HepG2 (cell line): ENCODE results near the gene NOL4L. TPM values are rescaled to one million over a fixed set of nuclear protein-coding genes. Genes with fewer than 3 reads are reported as not detected.

ENCODE experiments used
- BCL6 ChIP-seq: IDR thresholded peaks from 2 replicates; pipeline ENCODE4 v1.6.1; 2016; ENCODE audit warnings: missing genetic modification reagents, missing compliant biosample characterization
- BRD4 ChIP-seq: sonication (generic); formaldehyde crosslinking; IDR thresholded peaks from 2 replicates; pipeline ENCODE4 v1.4.0; 2020; ENCODE audit warnings: missing genetic modification reagents
- HHEX ChIP-seq: IDR thresholded peaks from 2 replicates; pipeline ENCODE4 v1.6.1; 2016; ENCODE audit warnings: control low read depth
- ISL2 ChIP-seq: sonication (generic); formaldehyde crosslinking; IDR thresholded peaks from 2 replicates; pipeline ENCODE4 v1.5.0; 2020; ENCODE audit warnings: missing genetic modification reagents
- NKX3-1 ChIP-seq: sonication (generic); formaldehyde crosslinking; IDR thresholded peaks from 2 replicates; pipeline ENCODE4 v1.5.0; 2020; ENCODE audit warnings: missing genetic modification reagents
- PAF1 ChIP-seq: IDR thresholded peaks from 2 replicates; pipeline ENCODE4 v1.6.1; 2016; ENCODE audit warnings: missing genetic modification reagents, missing compliant biosample characterization
- POGZ ChIP-seq: sonication (generic); formaldehyde crosslinking; IDR thresholded peaks from 2 replicates; pipeline ENCODE4 v1.4.0; 2020; ENCODE audit warnings: mild to moderate bottlenecking, missing genetic modification reagents
- RBM39 ChIP-seq: fragments of 200-400 bp; formaldehyde crosslinking; IDR thresholded peaks from one replicate; pipeline ENCODE4 v1.6.1; 2018; ENCODE audit warnings: antibody characterized with exemption, mild to moderate bottlenecking, low read depth, low read length; ENCODE audit not compliant: poor library complexity, severe bottlenecking
- ZMAT3 ChIP-seq: sonication (generic); formaldehyde crosslinking; conservative IDR thresholded peaks from 2 replicates; pipeline ENCODE4 v1.7.0; 2021; ENCODE audit warnings: missing genetic modification reagents
- ZNF318 ChIP-seq: sonication (generic); formaldehyde crosslinking; IDR thresholded peaks from 2 replicates; pipeline ENCODE4 v1.4.0; 2020; ENCODE audit warnings: mild to moderate bottlenecking, missing genetic modification reagents
- ZNF766 ChIP-seq: sonication (generic); formaldehyde crosslinking; IDR thresholded peaks from 2 replicates; pipeline ENCODE4 v1.5.0; 2020; ENCODE audit warnings: missing genetic modification reagents, borderline replicate concordance
- polyA plus RNA-seq, 8 experiments: library from polyadenylated mRNA; depleted of rRNA in 3 of 8; stranded (reverse) in 7 of 8; unstranded in 1 of 8; fragments of >200 nt; fragmentation: Illumina TruSeq in 4 of 8; extraction: Trizol in 4 of 8; gene quantifications; 2 replicates each; pipeline versions ENCODE4 v1.2.1 to v1.2.3, GENCODE V29; 2011 to 2016; ENCODE audit warnings: low read depth in 4 of 8, missing spikeins in 1 of 8, mixed read lengths in 1 of 8; ENCODE audit not compliant: insufficient read depth in 1 of 8
- total RNA-seq, 5 experiments: library from RNA; depleted of rRNA; stranded (reverse); fragments of >200 nt; fragmentation: Illumina TruSeq; extraction: Trizol; gene quantifications; 2 replicates each; pipeline ENCODE4 v1.2.3, GENCODE V29; 2016; ENCODE audit warnings: low read depth in 1 of 5
- TF ChIP-seq, protein P1 (sequence below): sonication (generic); formaldehyde crosslinking; IDR thresholded peaks from 2 replicates; pipeline ENCODE4 v1.4.0; 2020; ENCODE audit warnings: missing genetic modification reagents, borderline replicate concordance
- TF ChIP-seq, protein P2 (sequence below): IDR thresholded peaks from 2 replicates; pipeline ENCODE4 v1.6.1; 2016
- TF ChIP-seq, protein P3 (sequence below): sonication (generic); formaldehyde crosslinking; IDR thresholded peaks from 2 replicates; pipeline ENCODE4 v1.5.1; 2020; ENCODE audit warnings: mild to moderate bottlenecking, missing genetic modification reagents, moderate library complexity

Gene NOL4L
- total and polyA plus RNA-seq, 2 of the 13 experiments (the other 11 are each of a cell fraction or from before 2014, with no cell fraction given): 16.6 to 35.4 TPM

- TF ChIP-seq, protein P1, sequence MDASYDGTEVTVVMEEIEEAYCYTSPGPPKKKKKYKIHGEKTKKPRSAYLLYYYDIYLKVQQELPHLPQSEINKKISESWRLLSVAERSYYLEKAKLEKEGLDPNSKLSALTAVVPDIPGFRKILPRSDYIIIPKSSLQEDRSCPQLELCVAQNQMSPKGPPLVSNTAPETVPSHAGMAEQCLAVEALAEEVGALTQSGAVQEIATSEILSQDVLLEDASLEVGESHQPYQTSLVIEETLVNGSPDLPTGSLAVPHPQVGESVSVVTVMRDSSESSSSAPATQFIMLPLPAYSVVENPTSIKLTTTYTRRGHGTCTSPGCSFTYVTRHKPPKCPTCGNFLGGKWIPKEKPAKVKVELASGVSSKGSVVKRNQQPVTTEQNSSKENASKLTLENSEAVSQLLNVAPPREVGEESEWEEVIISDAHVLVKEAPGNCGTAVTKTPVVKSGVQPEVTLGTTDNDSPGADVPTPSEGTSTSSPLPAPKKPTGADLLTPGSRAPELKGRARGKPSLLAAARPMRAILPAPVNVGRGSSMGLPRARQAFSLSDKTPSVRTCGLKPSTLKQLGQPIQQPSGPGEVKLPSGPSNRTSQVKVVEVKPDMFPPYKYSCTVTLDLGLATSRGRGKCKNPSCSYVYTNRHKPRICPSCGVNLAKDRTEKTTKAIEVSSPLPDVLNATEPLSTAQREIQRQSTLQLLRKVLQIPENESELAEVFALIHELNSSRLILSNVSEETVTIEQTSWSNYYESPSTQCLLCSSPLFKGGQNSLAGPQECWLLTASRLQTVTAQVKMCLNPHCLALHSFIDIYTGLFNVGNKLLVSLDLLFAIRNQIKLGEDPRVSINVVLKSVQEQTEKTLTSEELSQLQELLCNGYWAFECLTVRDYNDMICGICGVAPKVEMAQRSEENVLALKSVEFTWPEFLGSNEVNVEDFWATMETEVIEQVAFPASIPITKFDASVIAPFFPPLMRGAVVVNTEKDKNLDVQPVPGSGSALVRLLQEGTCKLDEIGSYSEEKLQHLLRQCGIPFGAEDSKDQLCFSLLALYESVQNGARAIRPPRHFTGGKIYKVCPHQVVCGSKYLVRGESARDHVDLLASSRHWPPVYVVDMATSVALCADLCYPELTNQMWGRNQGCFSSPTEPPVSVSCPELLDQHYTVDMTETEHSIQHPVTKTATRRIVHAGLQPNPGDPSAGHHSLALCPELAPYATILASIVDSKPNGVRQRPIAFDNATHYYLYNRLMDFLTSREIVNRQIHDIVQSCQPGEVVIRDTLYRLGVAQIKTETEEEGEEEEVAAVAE (CRISPR knock-in tag): no peak
- peak; percentile 24; the same call in 1 of the 2 replicates for TF ChIP-seq BCL6 (CRISPR knock-in tag)
- 0 out of 2 replicates have a peak, but pooled peaks have one; percentile 16 for TF ChIP-seq ISL2
- TF ChIP-seq RBM39: peak; percentile 13
- TF ChIP-seq ZMAT3 (CRISPR knock-in tag): 0 out of 2 replicates have a peak, but pooled peaks have one; percentile 51
- TF ChIP-seq, protein P2, sequence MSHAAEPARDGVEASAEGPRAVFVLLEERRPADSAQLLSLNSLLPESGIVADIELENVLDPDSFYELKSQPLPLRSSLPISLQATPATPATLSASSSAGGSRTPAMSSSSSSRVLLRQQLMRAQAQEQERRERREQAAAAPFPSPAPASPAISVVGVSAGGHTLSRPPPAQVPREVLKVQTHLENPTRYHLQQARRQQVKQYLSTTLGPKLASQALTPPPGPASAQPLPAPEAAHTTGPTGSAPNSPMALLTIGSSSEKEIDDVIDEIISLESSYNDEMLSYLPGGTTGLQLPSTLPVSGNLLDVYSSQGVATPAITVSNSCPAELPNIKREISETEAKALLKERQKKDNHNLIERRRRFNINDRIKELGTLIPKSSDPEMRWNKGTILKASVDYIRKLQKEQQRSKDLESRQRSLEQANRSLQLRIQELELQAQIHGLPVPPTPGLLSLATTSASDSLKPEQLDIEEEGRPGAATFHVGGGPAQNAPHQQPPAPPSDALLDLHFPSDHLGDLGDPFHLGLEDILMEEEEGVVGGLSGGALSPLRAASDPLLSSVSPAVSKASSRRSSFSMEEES: no peak
- no peak for TF ChIP-seq HHEX (CRISPR knock-in tag)
- TF ChIP-seq ZNF318 (CRISPR knock-in tag): no peak
- TF ChIP-seq POGZ (CRISPR knock-in tag): 0 out of 2 replicates have a peak, but pooled peaks have one; percentile 25
- TF ChIP-seq, protein P3, sequence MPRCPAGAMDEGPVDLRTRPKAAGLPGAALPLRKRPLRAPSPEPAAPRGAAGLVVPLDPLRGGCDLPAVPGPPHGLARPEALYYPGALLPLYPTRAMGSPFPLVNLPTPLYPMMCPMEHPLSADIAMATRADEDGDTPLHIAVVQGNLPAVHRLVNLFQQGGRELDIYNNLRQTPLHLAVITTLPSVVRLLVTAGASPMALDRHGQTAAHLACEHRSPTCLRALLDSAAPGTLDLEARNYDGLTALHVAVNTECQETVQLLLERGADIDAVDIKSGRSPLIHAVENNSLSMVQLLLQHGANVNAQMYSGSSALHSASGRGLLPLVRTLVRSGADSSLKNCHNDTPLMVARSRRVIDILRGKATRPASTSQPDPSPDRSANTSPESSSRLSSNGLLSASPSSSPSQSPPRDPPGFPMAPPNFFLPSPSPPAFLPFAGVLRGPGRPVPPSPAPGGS: peak; percentile 9; the same call in 1 of the 2 replicates
- 0 out of 2 replicates have a peak, but pooled peaks have one; percentile 18 for TF ChIP-seq BRD4 (CRISPR knock-in tag)
- TF ChIP-seq PAF1 (CRISPR knock-in tag): no peak
- TF ChIP-seq NKX3-1 (CRISPR knock-in tag): no peak
- TF ChIP-seq ZNF766 (CRISPR knock-in tag): 0 out of 2 replicates have a peak, but pooled peaks have one; percentile 61
Measured at GRCh38 chr20:32585586-32586127, 524 bp upstream of the NOL4L start (continued).
